ENCODE measurements around the gene TEAD1. TPM values are rescaled to one million over a fixed set of nuclear protein-coding genes. Genes with fewer than 3 reads are reported as not detected.

TEAD1 gene
- total RNA-seq, 4 donors from 2014 or later: 45.7 to 88.7 (median 71.4) TPM

- no peak for TF ChIP-seq POLR2A (IDR thresholded peaks at IDR 0.05)
- TF ChIP-seq, protein P1, sequence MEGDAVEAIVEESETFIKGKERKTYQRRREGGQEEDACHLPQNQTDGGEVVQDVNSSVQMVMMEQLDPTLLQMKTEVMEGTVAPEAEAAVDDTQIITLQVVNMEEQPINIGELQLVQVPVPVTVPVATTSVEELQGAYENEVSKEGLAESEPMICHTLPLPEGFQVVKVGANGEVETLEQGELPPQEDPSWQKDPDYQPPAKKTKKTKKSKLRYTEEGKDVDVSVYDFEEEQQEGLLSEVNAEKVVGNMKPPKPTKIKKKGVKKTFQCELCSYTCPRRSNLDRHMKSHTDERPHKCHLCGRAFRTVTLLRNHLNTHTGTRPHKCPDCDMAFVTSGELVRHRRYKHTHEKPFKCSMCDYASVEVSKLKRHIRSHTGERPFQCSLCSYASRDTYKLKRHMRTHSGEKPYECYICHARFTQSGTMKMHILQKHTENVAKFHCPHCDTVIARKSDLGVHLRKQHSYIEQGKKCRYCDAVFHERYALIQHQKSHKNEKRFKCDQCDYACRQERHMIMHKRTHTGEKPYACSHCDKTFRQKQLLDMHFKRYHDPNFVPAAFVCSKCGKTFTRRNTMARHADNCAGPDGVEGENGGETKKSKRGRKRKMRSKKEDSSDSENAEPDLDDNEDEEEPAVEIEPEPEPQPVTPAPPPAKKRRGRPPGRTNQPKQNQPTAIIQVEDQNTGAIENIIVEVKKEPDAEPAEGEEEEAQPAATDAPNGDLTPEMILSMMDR (IDR thresholded peaks at IDR 0.05): no peak
- intact Hi-C loops (cut with DNase I; ENCODE audit: low total_unique reads): no loop called here
- DNase-seq (ENCODE audit: low spot score in 2 of 2): no peak
- no peak overlapping the region for H3K4me3 ChIP-seq (ENCODE audit: low read depth, poor library complexity, severe bottlenecking)
- WGBS, 2 donors: 81 to 86% methylated on average over 5 of the region's 5 CpGs
These were observed 157.4 kb downstream of the TEAD1 start for GRCh38 chr11:12831471-12832202.

DNA sequence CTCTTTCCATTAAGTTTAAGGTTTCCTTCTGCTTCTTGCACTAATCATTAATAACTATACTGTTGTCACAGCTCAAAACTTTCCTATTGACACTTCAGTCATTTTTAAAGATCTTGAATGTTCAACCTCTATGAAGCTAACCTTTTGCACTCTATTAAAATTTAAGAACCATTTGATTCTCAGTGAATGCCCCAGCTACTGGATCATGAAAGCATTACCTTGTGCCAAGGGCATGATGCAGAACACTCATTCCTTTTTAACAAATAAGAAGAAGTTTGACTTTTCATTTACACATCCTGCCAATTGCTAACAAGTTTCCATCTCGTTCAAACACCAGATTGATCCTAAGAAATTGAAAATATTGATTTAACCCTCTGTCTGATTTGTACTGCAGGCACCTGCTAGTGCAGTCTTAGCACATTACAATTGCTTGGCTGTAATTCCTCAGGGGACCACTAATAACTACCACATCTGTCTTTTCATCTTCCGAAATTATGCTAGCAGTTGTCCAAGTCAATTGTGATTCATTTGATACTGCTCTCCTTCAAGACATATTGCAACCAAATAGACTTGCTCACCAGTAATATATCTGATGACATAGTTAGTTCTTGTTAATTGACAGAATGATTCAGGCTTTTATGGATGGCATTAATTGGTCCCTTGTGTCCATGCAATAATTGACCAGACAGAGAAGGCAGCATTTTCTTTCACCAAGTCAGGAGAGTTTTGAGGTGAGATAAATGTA lies 158.4 kb downstream of the TEAD1 start:
- DNase-seq (ENCODE audit: low spot score in 2 of 2): no peak
- intact Hi-C loops (cut with DNase I; ENCODE audit: low total_unique reads): no loop called here

GRCh38 chr11:12834166-12834565 lies 159.9 kb downstream of the TEAD1 start:
- no peak overlapping the region for H3K4me3 ChIP-seq (ENCODE audit: low read depth, poor library complexity, severe bottlenecking)
- DNase-seq (ENCODE audit: low spot score in 2 of 2): no peak
- intact Hi-C loops (cut with DNase I; ENCODE audit: low total_unique reads): no loop called here
- WGBS, 2 donors: 86 to 91% methylated on average over 2 of the region's 2 CpGs
- no peak for TF ChIP-seq POLR2A (IDR thresholded peaks at IDR 0.05)
- TF ChIP-seq, protein P1 (IDR thresholded peaks at IDR 0.05): no peak

More for the DNA sequence above, 158.4 kb downstream of the TEAD1 start:
- TF ChIP-seq POLR2A (IDR thresholded peaks at IDR 0.05): no peak
- TF ChIP-seq, protein P1 (IDR thresholded peaks at IDR 0.05): no peak
- no peak overlapping the region for H3K4me3 ChIP-seq (ENCODE audit: low read depth, poor library complexity, severe bottlenecking)
- 39 to 49% methylated on average over 2 of the region's 2 CpGs for WGBS, 2 donors

- intact Hi-C loops (cut with DNase I; ENCODE audit: low total_unique reads): no loop called here
These were observed 160.4 kb downstream of the TEAD1 start for GRCh38 chr11:12834630-12835029.

GRCh38 chr11:12835286-12835685 lies 161.1 kb downstream of the TEAD1 start:
- intact Hi-C loops (cut with DNase I; ENCODE audit: low total_unique reads): no loop called here
- DNase-seq (ENCODE audit: low spot score in 2 of 2): peak in 1 of 2 donors; percentile 29
- TF ChIP-seq POLR2A (IDR thresholded peaks at IDR 0.05): no peak
- TF ChIP-seq, protein P1 (IDR thresholded peaks at IDR 0.05): no peak
- no peak overlapping the region for H3K4me3 ChIP-seq (ENCODE audit: low read depth, poor library complexity, severe bottlenecking)
- WGBS, 2 donors: 88 to 95% methylated on average over 11 of the region's 11 CpGs

More at GRCh38 chr11:12834630-12835029, 160.4 kb downstream of the TEAD1 start:
- 96 to 100% methylated on average over 1 of the region's 1 CpG for WGBS, 2 donors
- no peak overlapping the region for H3K4me3 ChIP-seq (ENCODE audit: low read depth, poor library complexity, severe bottlenecking)
- no peak for DNase-seq (ENCODE audit: low spot score in 2 of 2)
- no peak for TF ChIP-seq POLR2A (IDR thresholded peaks at IDR 0.05)
- TF ChIP-seq, protein P1 (IDR thresholded peaks at IDR 0.05): no peak
